Stimulated activated memory B cell treated with anti-CD40 and anti-IgM and Interleukin-4, amounts not matched to agents 10 μg/mL and 1 μg/mL and 100 μg/mL, for 72 hours (primary cell): ENCODE results near the gene EXOC3L1.
A peak's percentile ranks its signal among the peaks of the same experiment; 100 is the strongest.

Source experiments
- ATAC-seq: fragments of 150-1000 bp; cut with Tn5 transposase; 2 replicates; pipeline ENCODE4 v1.10.0; 2021
- H3K27ac Mint-ChIP-seq: one replicate; pipeline ENCODE4 v1.8.0; 2022; ENCODE audit warnings: mild to moderate bottlenecking, mixed read lengths
- H3K27me3 Mint-ChIP-seq: one replicate; pipeline ENCODE4 v1.8.0; 2022; ENCODE audit warnings: mixed read lengths
- H3K36me3 Mint-ChIP-seq: one replicate; pipeline ENCODE4 v1.8.0; 2022; ENCODE audit warnings: mixed read lengths
- H3K4me1 Mint-ChIP-seq: one replicate; pipeline ENCODE4 v1.8.0; 2022; ENCODE audit warnings: mixed read lengths
- H3K4me3 Mint-ChIP-seq: one replicate; pipeline ENCODE4 v1.8.0; 2022; ENCODE audit warnings: mild to moderate bottlenecking, moderate library complexity, mixed read lengths
- H3K9me3 Mint-ChIP-seq: one replicate; pipeline ENCODE4 v1.8.0; 2022; ENCODE audit warnings: mixed read lengths

EXOC3L1 gene, protein sequence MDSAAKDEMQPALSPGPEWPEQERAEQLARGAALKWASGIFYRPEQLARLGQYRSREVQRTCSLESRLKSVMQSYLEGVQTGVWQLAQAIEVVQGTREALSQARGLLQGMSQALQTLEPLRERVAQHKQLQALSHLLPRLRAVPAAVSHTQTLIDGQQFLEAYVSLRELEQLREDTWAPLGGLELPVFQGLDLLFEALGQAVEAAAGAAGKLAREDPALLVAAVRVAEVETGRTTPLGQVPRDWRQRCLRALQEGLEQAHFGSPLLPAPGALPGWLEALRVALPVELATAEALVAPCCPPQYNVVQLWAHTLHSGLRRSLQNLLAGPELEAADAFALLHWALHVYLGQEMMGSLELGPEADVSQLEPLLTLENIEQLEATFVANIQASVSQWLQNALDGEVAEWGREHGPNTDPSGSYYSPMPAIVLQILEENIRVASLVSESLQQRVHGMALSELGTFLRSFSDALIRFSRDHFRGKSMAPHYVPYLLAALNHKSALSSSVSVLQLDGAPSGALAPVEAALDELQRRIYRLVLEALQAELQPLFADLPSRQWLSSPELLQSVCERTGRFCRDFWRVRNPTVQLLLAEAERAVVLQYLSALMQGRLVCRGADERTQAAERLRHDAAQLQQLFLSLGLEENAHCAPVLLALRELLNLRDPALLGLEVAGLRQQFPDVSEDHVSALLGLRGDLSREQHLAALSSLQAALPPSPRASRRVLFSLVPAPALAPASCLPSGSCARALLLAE

DNA sequence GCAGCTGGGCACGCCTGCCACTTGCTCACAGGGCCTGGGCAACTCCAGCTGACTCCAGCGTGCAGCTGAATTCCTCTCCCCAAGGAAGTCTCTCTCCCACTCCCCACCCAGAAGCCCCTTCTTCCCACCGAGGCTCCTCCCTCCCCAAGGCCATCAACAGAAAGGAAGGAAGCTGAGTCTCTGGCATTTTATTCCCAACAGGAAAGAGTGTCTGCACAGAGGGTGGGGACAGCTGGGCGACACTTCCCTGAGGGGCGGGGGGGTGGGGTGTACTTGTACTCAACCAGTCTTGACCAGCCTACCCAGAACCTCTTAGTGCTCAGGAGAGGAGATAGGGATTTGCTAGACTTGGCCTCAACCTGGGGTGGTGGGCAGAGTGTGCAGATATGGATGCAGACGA lies at the start of gene EXOC3L1:
Gene EXOC3L1, minus strand, starts transcription at position 96 of the 400 bp plus-strand sequence. CDS start 460 bp downstream, outside the sequence.
- Mint-ChIP-seq H3K27me3 (peaks cover 27% of the 10 kb centered on the region), H3K4me3 (no peak within 1 kb of the TSS), H3K27ac (no peak within 1 kb of the TSS)

DNA sequence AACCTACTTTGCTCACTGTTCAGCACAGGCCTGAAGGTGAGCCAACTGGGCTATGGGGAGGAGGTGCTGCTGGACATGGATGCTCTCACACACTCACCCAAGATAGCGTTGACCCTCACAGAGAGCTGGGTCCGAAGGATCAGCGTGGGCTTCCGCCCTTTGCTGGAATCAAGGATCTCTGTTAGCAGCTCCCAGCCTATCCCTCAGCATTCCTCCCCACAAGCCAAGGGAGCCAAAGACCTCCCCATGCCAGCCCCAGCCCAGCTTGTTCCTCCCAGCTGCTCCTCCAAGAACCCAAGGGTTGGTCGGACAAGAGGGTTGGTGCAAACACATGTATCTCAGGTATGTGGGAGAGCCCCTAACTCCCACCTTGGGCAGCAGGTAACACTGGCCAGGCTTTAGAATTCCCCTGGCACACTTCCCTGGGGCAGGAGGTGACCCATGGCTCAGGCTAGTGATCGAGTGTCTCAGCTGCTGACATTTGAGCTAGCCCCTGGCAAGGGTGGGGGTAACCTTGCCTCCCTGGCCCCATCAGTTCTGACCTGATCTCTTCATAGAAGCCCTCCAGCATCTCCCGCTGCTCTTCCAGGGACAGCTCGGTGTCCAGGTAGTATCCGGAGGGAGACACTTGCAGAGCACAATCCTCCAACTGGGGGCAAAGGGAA lies 49.0 kb upstream of the EXOC3L1 start:
- Mint-ChIP-seq H3K36me3 (peaks cover 47% of the 10 kb centered on the region), H3K4me3 (no peak overlapping the region), H3K27ac (no peak overlapping the region), H3K4me1 (peaks cover 21% of the 10 kb centered on the region), H3K9me3 (no peaks in the 10 kb centered on the region), H3K27me3 (no peaks in the 10 kb centered on the region)
- ATAC-seq: no peak

More for the DNA sequence above, at the start of gene EXOC3L1:
- Mint-ChIP-seq H3K36me3 (peaks cover 5% of the 10 kb centered on the region), H3K9me3 (no peaks in the 10 kb centered on the region), H3K4me1 (peaks cover 44% of the 10 kb centered on the region)
- ATAC-seq: no peak

DNA sequence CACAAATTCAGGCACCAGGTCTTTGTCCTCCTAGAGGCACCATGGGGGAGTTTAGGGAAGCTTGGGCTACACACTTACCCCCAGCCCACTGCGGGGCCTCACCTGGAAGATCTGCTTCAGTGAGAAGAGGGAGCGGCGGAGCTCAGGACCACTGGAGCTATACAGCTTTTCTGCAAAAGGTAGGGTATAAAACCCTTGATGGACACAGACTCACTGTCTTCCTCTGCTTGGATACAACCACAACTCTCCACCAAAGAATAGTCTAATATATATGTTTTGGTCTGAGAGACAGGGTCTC lies 48.3 kb upstream of the EXOC3L1 start:
- no peaks in the 10 kb centered on the region for H3K9me3 Mint-ChIP-seq
- H3K4me3 Mint-ChIP-seq: no peak overlapping the region
- H3K27ac Mint-ChIP-seq: no peak overlapping the region
- peaks cover 54% of the 10 kb centered on the region for H3K36me3 Mint-ChIP-seq
- ATAC-seq: no peak
- no peaks in the 10 kb centered on the region for H3K27me3 Mint-ChIP-seq
- peaks cover 14% of the 10 kb centered on the region for H3K4me1 Mint-ChIP-seq

DNA sequence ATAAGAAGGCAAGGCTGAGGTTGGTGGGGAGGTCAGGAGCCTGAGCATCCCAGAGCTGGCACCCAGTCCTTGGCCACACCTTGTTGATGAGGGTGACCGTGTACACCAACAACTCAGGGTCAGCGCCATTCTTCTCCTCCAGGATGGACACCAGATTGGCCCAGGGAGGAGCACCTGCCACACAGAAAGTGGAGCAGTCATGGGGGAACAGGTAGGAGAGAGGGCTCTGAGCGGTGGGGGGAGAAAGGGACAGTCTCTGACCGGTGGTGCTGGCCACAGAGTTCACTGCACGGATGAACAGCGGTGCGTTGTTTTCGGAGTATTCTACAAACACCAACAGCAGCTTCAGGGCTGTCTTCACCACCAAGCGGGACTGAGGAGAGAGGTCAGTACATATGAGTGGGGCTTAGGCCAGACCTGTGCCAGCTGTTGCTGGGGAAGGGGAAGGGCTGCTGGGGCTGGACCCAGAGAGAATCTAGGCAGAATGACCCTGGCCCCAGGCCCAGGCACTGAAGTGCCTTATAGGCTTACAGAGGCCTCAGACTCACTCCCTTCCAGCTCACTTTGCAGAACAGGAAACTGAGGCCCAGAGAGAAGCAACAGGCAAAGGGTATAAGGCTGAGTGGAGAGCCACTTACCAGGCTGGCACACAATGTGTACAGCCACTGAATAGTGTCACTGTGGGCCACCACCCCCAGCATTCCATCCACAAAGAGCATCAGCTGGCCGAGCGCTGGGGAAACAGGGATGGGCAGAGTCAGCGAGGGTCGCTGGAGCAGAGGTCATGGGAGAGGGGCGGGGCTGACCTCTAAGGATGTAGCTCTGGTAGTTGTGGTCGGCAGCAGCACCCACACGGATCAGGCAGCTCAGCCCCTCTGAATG lies 47.7 kb upstream of the EXOC3L1 start:
- Mint-ChIP-seq H3K27ac (no peak overlapping the region), H3K4me3 (no peak overlapping the region), H3K9me3 (no peaks in the 10 kb centered on the region), H3K36me3 (peaks cover 55% of the 10 kb centered on the region), H3K27me3 (no peaks in the 10 kb centered on the region), H3K4me1 (peaks cover 11% of the 10 kb centered on the region)
- ATAC-seq: no peak

DNA sequence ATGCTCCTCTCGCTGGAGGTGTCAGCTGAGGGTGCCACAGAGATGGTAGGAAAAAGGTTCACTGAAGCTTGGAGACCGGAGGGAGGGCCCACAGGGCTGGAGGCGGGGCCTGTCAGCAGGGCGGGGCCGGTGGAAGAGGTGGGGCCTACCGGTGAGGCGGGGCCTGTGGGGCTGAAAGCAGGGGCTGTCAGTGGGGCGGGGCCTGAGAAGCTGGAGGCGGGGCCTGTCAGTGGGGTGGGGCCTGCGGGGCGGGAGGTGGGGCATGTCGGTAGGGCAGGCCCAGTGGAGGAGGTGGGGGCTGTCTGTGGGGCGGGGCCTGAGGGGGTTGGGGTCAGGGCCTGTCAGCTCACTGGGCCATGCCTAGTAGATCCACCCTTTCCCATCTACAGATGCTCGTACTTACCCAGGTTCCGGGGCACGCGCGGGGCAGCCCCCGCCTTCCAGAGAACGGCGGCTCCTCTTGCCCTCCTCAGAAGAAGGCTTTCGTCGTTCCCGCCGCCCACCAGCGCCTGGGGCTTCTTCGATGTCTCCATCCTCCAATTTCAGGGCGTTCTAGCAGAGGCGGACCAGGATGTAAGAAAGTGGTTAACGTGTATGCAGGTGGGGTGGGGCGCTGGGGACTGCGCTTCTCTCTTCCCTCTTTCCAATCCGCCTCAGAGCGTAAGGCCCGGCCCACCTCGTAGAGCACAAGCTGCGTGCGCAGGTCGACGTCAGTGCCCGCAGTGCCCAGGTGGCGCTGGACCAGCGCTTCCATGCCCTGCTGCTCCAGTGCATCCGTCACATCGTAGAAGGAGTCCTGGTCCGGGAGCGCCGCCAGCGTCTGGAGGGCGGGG lies 46.8 kb upstream of the EXOC3L1 start:
- no peaks in the 10 kb centered on the region for H3K27me3 Mint-ChIP-seq
- peaks cover 8% of the 10 kb centered on the region for H3K4me1 Mint-ChIP-seq
- no peak overlapping the region for H3K27ac Mint-ChIP-seq
- peak; percentile 73 for ATAC-seq
- H3K9me3 Mint-ChIP-seq: no peaks in the 10 kb centered on the region
- no peak overlapping the region for H3K4me3 Mint-ChIP-seq
- H3K36me3 Mint-ChIP-seq: peaks cover 64% of the 10 kb centered on the region

DNA sequence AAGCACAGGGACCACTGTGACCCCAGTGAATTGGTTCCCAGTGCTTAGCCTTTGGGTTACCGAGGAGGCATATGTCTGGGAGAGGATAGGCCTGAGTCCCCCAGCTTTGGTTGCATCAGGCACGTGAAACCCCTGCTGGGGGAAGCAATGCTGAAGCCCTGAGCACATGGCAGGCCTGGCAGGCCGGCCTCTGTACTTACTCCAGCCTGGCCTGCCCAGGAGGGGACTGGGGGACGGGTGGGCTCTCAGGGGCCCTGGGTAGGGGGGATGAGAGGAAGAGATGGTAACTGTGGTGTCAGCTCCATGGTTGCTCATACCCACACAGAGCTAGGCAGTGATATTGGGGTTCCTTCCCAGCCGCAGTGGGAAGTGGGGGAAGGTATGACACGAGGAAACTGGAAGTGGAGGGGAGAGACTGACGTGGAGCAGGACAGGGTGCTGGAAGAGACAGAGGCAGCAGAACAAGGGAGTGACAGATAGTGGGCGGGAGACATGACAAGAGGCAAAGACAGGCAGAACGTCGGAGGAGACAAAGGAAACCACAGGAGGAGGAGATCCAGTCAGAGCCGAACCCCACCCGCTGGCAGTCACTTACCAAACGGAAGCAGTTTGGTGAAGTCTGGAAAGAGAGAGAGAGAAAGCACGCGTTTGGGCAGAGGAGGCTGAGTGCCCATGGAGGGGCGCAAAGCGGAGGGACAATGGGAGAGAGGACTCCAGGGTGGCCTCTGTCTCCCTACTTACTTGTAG lies 46.1 kb upstream of the EXOC3L1 start:
- H3K36me3 Mint-ChIP-seq: peaks cover 71% of the 10 kb centered on the region
- H3K4me1 Mint-ChIP-seq: no peaks in the 10 kb centered on the region
- H3K4me3 Mint-ChIP-seq: no peak overlapping the region
- H3K9me3 Mint-ChIP-seq: no peaks in the 10 kb centered on the region
- H3K27me3 Mint-ChIP-seq: no peaks in the 10 kb centered on the region
- no peak for ATAC-seq
- no peak overlapping the region for H3K27ac Mint-ChIP-seq

- H3K4me1 Mint-ChIP-seq: no peaks in the 10 kb centered on the region
- no peaks in the 10 kb centered on the region for H3K9me3 Mint-ChIP-seq
- no peak overlapping the region for H3K4me3 Mint-ChIP-seq
- no peak overlapping the region for H3K27ac Mint-ChIP-seq
- H3K27me3 Mint-ChIP-seq: no peaks in the 10 kb centered on the region
- no peak for ATAC-seq
- peaks cover 85% of the 10 kb centered on the region for H3K36me3 Mint-ChIP-seq
These were observed 44.3 kb upstream of the EXOC3L1 start for GRCh38 chr16:67234180-67234597.

- H3K36me3 Mint-ChIP-seq: peaks cover 85% of the 10 kb centered on the region
- no peaks in the 10 kb centered on the region for H3K27me3 Mint-ChIP-seq
- no peaks in the 10 kb centered on the region for H3K9me3 Mint-ChIP-seq
- H3K4me1 Mint-ChIP-seq: peaks cover 6% of the 10 kb centered on the region
- no peak for ATAC-seq
- no peak overlapping the region for H3K4me3 Mint-ChIP-seq
- no peak overlapping the region for H3K27ac Mint-ChIP-seq
These were observed 43.7 kb upstream of the EXOC3L1 start for GRCh38 chr16:67233596-67233995.

DNA sequence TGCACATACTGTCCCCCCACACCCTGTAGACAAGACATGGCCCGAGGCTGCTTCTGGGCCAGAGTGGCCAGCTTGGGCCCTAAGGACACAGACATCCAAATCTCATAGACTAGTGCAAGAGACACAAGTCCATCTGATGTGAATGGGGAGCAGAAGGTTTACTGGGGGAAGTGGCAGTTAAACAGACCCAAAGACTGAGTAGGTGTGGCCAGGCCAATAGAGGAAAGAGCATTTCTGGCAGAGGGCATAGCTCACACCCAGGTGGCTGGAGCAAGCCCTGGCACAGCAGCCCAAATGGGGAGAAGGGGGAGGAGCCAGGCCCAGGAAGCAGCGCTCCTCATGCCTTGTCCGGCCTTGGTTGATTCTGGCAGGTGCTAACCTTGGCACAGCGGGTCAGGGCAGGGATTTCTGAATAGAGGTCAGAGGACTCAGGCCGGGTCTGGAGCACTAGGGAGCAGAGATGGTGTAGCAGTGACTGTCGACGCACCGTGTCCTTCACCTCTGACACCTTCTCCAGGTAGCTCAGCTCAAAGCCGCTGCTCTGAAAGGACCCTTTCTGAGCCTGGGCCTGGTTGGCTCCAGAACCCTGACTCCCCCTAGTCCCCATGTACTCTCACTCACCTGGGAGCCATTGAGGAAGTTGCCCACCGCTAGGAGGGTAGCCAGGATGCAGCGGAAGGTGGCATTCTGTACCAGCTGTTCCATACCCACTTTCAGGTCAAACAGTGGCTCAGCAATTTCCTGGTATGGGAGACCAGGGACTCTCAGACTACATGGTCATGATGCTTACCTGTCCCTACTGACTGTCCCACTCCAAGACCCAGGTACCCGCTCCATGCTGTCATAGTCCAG lies 41.1 kb upstream of the EXOC3L1 start:
- H3K4me3 Mint-ChIP-seq: no peak overlapping the region
- peak overlapping the region; percentile 43 for H3K27ac Mint-ChIP-seq
- H3K9me3 Mint-ChIP-seq: no peaks in the 10 kb centered on the region
- peaks cover 70% of the 10 kb centered on the region for H3K36me3 Mint-ChIP-seq
- peaks cover 31% of the 10 kb centered on the region for H3K4me1 Mint-ChIP-seq
- ATAC-seq: no peak
- no peaks in the 10 kb centered on the region for H3K27me3 Mint-ChIP-seq

GRCh38 chr16:67229906-67230808 lies 40.2 kb upstream of the EXOC3L1 start:
- H3K4me3 Mint-ChIP-seq: no peak overlapping the region
- H3K27me3 Mint-ChIP-seq: no peaks in the 10 kb centered on the region
- H3K4me1 Mint-ChIP-seq: peaks cover 40% of the 10 kb centered on the region
- H3K27ac Mint-ChIP-seq: peak overlapping the region; percentile 43
- H3K9me3 Mint-ChIP-seq: no peaks in the 10 kb centered on the region
- peaks cover 66% of the 10 kb centered on the region for H3K36me3 Mint-ChIP-seq
- ATAC-seq: no peak

DNA sequence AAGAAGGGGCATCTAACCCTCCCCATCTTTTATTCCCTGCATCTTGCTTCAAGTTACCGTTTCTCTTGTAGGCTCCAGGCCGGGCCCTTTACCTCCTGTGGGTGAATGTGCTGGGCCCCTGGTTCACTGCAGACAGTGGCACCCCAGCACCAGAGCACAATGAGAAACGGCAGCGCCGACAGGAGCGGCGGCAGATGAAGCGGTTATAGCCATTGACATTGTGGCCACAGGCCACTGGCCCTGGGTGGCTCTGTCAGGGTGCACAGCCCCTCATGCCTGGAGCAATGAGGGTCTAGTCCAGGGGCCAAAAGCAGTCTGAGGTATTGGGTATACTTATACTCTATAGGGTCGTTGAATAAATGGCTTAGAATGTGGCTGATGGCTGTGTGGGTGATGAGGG lies 39.0 kb upstream of the EXOC3L1 start:
- H3K4me1 Mint-ChIP-seq: peaks cover 45% of the 10 kb centered on the region
- no peaks in the 10 kb centered on the region for H3K9me3 Mint-ChIP-seq
- H3K4me3 Mint-ChIP-seq: no peak overlapping the region
- peaks cover 56% of the 10 kb centered on the region for H3K36me3 Mint-ChIP-seq
- ATAC-seq: no peak
- no peaks in the 10 kb centered on the region for H3K27me3 Mint-ChIP-seq
- no peak overlapping the region for H3K27ac Mint-ChIP-seq
